Left ventricle myocardium inferior (tissue), 1 donor: ENCODE results near the gene MDFIC. TPM values are rescaled to one million over a fixed set of nuclear protein-coding genes. Genes with fewer than 3 reads are reported as not detected.

Source experiments
- DNase-seq: peaks from one replicate; pipeline ENCODE4 v3.0.0-alpha.2; 2020
- H3K27ac ChIP-seq: fragments of 200-600 bp; replicated peaks from 2 replicates; pipeline ENCODE4 v1.8.0; 2021
- H3K27me3 ChIP-seq: fragments of 200-600 bp; 2 replicates; pipeline ENCODE4 v1.8.0; 2021; ENCODE audit warnings: low read depth
- H3K36me3 ChIP-seq: fragments of 200-600 bp; 2 replicates; pipeline ENCODE4 v1.8.0; 2021
- H3K4me1 ChIP-seq: fragments of 200-600 bp; 2 replicates; pipeline ENCODE4 v1.8.0; 2021
- H3K4me3 ChIP-seq: fragments of 200-600 bp; 2 replicates; pipeline ENCODE4 v1.8.0; 2021; ENCODE audit warnings: mild to moderate bottlenecking, moderate library complexity
- H3K9me3 ChIP-seq: fragments of 200-600 bp; replicated peaks from 2 replicates; pipeline ENCODE4 v1.8.0; 2021
- intact Hi-C: fragments of 100-400 bp; cut with micrococcal nuclease; formaldehyde crosslinking; loops from one replicate; pipeline ENCODE4 v1.11.0; 2022
- total RNA-seq: library from RNA; stranded (reverse); fragmentation: NEBNext Ultra II Directional; extraction: Animal tissue kit (Norgen Biotek cat#: 25700); gene quantifications from one replicate; pipeline ENCODE4 v1.2.1, GENCODE V29; 2021
- TF ChIP-seq, protein P1 (sequence below): fragments of 200-600 bp; IDR thresholded peaks from 2 replicates; pipeline ENCODE4 v1.8.0; 2021; ENCODE audit warnings: antibody characterized with exemption, mild to moderate bottlenecking, borderline replicate concordance
- donor health status: DM: no; HTN: yes; CAD: no; lungs with severe emphysema.

MDFIC gene
- total RNA-seq, 1 donor from 2014 or later = 26.5 TPM

DNA sequence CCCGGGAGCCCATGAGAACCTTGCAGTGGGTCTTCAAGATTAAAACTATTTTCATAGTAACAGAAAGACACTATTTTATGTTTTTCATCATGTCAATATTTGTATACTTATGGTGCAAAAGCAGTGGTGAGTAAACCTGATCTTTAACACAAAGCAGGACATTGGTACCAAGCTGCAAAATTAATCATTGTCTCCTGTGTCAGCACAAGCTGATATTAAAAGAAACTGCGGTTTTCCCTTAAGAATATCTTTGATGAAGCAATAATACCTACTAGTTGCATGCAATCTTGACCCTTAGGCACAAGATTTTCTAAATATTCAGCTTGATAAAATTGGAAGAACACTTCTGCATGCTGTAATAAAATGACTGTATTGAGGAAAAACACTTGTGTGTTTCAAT lies 121.7 kb downstream of the MDFIC start:
- TF ChIP-seq, protein P1, sequence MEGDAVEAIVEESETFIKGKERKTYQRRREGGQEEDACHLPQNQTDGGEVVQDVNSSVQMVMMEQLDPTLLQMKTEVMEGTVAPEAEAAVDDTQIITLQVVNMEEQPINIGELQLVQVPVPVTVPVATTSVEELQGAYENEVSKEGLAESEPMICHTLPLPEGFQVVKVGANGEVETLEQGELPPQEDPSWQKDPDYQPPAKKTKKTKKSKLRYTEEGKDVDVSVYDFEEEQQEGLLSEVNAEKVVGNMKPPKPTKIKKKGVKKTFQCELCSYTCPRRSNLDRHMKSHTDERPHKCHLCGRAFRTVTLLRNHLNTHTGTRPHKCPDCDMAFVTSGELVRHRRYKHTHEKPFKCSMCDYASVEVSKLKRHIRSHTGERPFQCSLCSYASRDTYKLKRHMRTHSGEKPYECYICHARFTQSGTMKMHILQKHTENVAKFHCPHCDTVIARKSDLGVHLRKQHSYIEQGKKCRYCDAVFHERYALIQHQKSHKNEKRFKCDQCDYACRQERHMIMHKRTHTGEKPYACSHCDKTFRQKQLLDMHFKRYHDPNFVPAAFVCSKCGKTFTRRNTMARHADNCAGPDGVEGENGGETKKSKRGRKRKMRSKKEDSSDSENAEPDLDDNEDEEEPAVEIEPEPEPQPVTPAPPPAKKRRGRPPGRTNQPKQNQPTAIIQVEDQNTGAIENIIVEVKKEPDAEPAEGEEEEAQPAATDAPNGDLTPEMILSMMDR = no peak
- no peaks in the 10 kb centered on the region for H3K27me3 ChIP-seq
- H3K4me1 ChIP-seq = no peaks in the 10 kb centered on the region
- no peak for DNase-seq
- H3K4me3 ChIP-seq = no peak overlapping the region
- no peak overlapping the region for H3K27ac ChIP-seq
- H3K36me3 ChIP-seq = no peaks in the 10 kb centered on the region
- H3K9me3 ChIP-seq = no peaks in the 10 kb centered on the region
- intact Hi-C loops = no loop called here

DNA sequence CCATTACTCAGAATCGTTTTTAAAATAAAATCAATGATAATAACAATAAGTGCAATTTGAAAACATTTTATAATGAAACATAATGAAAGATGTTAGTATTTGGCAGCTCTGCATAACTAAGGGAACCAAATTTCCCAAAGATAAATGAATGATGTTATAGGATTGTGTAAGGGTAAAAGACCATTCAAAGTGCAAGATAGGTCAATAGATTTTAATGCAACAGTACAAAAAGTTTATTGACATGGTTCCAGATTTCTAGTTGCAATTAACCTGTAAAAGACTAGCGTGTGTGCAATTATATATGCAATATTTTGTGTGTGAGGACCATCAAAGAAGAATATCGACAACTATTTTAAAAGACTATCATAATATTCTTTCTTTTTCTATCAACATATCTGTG lies 122.3 kb downstream of the MDFIC start:
- Histone ChIP-seq H3K9me3 (no peaks in the 10 kb centered on the region), H3K4me3 (no peak overlapping the region), H3K27ac (no peak overlapping the region), H3K36me3 (no peaks in the 10 kb centered on the region), H3K27me3 (no peaks in the 10 kb centered on the region), H3K4me1 (no peaks in the 10 kb centered on the region)
- TF ChIP-seq, protein P1 = no peak
- intact Hi-C loops = no loop called here
- no peak for DNase-seq

DNA sequence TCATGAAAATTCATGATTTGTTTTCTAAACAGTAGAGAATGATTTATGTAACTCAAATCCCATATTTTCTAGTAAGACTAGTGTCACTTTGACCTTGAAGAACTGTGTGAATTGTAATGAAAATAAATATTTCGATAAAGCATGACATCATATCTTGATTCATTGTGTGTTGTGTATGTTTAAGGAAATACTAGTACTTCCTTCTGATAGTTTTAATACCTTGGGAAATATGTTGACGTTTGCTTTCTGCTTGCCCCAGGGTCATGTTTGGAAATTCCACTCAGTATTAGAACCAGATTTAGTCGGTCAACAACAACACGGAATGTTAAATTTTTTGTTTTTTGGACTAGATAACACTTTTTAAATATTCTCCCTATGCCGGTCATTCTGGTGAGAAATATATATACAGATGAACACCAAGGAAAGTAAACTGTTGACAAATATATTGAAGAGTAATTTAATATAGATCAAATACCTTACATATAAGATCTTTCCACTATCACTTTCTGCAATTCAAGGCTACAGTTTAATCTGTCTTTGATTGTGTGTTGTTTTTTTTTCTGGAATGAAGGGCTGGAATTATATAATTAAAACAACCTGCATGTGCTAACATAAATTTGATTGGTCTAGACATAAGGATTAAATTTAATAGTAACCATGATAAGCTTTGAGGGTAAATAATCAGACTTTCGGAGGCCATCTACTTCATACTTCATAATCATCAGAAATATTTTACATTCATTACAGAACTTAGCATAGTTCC lies 126.2 kb downstream of the MDFIC start:
- Histone ChIP-seq H3K27ac (no peak overlapping the region), H3K9me3 (no peaks in the 10 kb centered on the region), H3K4me3 (no peak overlapping the region), H3K36me3 (no peaks in the 10 kb centered on the region), H3K27me3 (no peaks in the 10 kb centered on the region), H3K4me1 (no peaks in the 10 kb centered on the region)
- TF ChIP-seq, protein P1 = no peak
- DNase-seq = no peak
- intact Hi-C loops = no loop called here

DNA sequence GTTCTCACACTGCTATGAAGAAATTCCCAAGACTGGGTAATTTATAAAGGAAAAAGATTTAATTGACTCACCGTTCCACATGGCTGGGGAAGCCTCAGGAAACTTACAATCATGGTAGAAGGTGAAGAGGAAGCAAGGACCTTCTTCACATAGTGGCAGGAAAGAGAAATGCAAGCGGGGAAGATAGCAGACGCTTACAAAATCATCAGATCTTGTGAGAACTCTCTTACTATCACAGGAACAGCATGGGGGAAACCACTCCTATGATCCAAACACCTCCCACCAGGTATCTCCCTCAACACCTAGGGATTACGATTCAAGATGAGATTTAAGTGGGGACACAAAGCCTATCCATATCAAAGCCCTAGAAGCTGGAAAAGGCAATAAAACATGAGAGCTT lies 130.8 kb downstream of the MDFIC start:
- intact Hi-C loops = no loop called here
- no peak for DNase-seq

DNA sequence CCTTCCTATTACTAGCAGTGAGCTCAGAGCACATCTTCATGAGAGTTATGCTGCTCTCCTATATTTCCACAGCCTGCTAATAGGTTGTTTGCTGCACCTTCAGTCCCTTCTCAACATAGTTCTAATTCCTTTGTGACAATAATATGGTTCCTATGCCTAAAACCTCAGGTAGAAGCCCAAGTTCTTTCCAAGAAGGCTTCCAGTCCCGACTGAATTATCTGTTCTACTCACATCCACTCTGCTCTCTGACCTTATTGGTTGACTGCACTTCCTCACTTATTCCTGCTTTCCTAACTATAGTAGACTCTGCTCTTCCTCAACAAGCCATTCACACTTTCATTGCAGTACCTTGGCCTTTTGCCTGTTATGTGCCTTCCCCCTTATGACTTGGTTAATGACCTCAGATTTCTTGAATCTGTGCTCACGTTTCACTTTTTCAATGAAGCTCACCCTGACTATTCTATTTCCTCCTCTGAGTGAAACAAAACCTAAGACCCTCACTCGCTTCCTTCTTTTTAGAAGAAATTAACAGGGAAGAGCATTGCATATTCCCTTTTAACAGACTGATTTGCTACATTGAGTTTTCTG lies 132.7 kb downstream of the MDFIC start:
- DNase-seq = no peak
- Histone ChIP-seq H3K4me1 (peaks cover 9% of the 10 kb centered on the region), H3K27me3 (no peaks in the 10 kb centered on the region), H3K36me3 (no peaks in the 10 kb centered on the region), H3K27ac (no peak overlapping the region), H3K9me3 (no peaks in the 10 kb centered on the region), H3K4me3 (no peak overlapping the region)
- TF ChIP-seq, protein P1 = no peak
- intact Hi-C loops = no loop called here

More for the DNA sequence above, 130.8 kb downstream of the MDFIC start:
- no peaks in the 10 kb centered on the region for H3K9me3 ChIP-seq
- TF ChIP-seq, protein P1 = no peak
- no peaks in the 10 kb centered on the region for H3K27me3 ChIP-seq
- no peaks in the 10 kb centered on the region for H3K36me3 ChIP-seq
- H3K4me3 ChIP-seq = no peak overlapping the region
- H3K4me1 ChIP-seq = no peaks in the 10 kb centered on the region
- no peak overlapping the region for H3K27ac ChIP-seq
